SHP77 (cell line): ENCODE measurements around the gene OPCML.

Source experiments
- DNase-seq, 2 experiments: peaks; one replicate each; lab custom pipeline; 2025; lab: John Stamatoyannopoulos, UW

Gene OPCML

DNA sequence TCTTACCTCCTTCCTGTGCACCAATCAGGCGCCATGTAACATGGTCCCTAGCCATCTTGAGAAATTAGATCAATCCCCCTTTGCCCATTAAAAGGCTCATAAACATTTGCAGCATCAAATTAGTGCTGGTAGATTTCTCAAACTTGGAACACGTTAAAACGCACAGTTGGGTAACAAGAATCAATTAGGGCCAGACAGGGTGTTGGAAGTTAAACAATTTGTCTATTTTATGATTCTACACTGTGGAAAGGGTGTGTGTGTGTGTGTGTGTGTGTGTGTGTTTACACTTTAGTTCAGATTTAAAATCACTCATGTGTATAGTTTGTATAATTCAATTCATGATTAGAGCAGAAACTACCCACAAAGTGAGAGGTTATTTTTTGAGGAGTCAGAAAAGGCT lies 682.0 kb downstream of the OPCML start:
- DNase-seq, result no peak

GRCh38 chr11:132848336-132848735 lies 684.0 kb downstream of the OPCML start:
- no peak for DNase-seq

DNA sequence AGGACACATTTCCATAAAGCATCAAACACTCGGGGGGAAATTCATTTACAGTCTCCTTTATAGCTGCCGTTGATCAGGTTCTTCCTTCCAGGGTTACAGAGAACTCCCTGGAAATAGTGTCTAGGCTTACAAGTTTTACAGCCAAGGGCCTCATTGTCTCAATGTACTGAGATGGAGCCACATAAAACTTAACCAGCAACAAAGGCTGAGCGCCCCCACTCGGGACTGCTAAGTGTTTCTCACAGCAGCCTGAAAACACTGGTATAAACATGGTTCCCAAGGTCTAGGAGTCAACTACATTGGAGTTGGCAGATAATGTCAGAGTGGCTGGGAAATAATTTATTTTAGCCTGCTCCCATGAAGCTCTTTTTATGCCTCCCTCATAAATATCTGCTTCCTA lies 686.2 kb downstream of the OPCML start:
- no peak for DNase-seq

DNA sequence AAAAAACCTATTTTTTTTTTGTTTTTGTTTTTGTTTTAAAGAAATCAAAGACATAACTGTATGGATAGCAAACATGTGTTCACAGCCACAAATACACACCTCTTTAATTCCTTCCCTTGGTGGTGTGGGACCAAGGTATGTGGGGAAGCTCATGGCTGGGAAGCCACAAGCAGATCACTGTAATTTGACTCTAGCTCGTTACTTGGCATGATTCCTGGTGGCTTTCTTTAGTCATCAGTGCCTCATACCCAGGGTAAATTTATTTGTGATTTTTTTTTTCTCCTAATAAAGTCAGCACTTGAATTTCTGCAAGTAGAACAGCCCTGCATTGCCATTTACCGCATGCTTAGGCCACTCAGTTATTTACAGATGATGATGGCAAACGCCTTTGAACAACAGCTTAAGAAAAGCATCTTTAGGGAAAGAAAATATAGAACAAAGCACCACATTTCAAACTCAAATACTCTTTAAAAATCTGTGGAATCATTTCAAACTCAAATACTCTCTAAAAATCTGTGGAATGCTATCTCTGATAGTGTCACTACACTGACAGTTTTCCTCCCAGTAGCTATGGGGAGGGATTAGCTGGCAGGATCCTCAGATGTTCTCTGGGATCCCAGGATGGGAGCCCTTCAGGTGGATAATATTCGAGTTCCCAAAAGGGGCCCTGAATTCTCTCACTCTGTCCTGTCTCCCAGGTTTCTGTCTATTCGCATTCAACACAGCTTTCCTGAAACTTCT lies 687.2 kb downstream of the OPCML start:
- DNase-seq, result no peak

DNA sequence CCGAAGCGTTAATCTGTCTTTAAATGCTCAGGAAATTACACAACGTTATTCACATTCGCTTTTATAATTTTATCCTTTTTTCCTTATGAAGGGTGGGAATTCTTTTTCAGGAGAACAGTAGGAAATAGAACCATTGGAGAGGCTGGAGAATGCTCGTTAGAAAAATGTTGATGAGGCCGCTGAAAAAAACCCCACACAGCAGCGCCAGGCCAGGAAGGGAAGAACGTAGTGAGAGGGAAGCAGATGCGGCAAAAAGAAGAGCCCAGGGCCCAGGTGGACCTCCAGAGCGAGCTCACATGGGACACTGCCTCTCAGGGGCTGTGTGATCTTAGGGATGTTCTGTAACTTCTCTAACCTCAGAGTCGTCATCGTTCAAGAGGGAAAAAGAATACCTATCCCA lies 691.6 kb downstream of the OPCML start:
- no peak for DNase-seq

- DNase-seq, result no peak
Observed at GRCh38 chr11:132840191-132840590, 692.1 kb downstream of the OPCML start.

GRCh38 chr11:132839236-132839945 lies 692.9 kb downstream of the OPCML start:
- no peak for DNase-seq

DNA sequence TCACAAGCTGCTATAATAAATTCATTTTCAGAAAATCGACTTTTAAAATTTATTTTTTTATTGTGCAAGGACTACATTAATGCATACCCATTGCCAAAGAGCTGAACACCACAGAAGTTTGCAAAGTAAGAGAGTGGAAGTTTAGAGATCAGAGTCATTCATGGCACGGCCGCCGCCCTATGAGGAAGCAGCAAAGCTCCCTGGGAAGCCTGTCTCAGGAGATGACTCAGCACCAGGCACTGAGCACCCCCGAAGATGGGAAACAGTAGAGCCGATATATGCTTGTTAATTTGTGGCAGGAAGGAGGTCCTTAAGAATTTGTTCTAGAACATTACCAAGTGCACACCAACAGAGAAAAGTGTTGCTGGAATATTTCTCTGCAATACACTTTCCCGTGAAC lies 693.7 kb downstream of the OPCML start:
- no peak for DNase-seq

- DNase-seq, result no peak
Observed at GRCh38 chr11:132831272-132831671, 701.0 kb downstream of the OPCML start.

DNA sequence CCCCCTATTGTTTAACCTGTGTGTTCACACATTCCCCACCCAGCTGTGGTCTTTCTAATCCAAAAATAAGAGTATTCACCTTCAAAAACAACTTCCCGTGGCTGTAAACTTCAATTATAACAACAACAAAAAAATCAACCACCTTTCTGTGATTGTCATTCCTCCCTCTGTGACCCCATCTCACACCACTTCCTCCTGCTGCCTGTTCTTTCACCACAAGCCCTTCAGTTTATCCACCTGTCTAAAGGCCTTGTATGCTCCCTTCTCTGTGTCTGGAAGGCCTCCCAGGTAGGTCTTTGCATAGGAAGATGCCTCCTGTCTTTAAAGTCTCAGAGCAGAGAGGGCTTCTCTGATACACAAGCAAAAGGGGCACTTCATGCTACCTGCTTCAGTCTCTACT lies 707.7 kb downstream of the OPCML start:
- DNase-seq, result no peak

GRCh38 chr11:132822276-132822675 lies 710.0 kb downstream of the OPCML start:
- no peak for DNase-seq

- no peak for DNase-seq
Observed at GRCh38 chr11:132821499-132821898, 710.8 kb downstream of the OPCML start.

DNA sequence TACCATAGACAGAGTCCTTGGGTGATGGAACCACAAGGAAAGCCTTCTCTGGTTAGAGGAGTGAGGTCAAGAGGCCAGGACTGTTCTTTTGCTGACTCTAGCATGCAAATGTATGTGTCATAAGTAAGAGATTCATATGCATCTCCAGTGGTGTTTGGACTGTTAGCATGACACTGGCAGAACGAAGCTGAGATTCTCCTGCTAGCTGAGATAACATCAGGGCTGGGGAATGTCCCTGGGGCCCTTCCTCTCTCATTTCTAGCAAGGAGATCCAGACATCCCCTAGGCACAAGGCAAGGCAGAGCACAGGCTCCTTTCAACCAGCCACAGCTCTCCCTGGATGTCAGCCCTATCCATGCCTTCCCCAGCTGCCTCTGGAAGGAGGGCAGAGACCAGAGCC lies 711.3 kb downstream of the OPCML start:
- DNase-seq, result no peak

DNA sequence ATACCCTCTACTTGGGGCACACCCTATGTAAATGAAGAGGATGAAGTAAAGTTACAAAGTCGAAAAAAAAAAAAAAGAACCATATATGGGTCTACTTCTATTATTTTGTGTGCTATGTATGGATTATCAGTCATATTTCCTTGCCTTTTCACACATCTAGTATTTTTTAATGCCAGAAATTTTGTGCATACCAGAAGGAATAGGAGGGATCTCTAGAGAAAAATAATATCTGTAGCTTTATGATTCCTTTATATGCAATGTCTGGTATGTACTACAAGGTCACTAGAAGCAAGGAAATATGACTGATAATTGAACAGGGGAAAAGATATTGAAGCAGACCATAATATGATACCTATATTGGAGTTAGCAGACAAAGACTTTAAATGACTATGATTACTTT lies 713.4 kb downstream of the OPCML start:
- no peak for DNase-seq

GRCh38 chr11:132817387-132817786 lies 714.9 kb downstream of the OPCML start:
- DNase-seq, result no peak

GRCh38 chr11:132814410-132814809 lies 717.9 kb downstream of the OPCML start:
- DNase-seq, result no peak

DNA sequence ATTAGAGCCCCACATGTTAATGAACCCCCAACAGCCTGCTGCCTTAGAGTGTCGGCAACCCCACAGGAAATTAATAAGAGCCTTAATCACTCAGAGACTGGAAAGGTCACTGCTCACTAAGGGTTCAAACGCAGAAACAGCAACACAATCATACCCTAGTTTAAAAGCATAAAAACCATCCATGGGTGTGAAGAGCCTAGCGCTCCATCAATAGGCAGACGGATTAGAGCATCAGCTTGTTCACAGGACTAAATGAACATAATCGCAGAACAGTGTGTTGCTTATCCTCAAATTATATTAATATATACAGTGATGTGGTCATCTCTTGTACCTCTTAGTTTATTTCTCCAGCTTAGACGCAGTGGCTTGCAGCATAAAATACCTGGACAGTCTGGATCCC lies 720.7 kb downstream of the OPCML start:
- DNase-seq, result no peak

DNA sequence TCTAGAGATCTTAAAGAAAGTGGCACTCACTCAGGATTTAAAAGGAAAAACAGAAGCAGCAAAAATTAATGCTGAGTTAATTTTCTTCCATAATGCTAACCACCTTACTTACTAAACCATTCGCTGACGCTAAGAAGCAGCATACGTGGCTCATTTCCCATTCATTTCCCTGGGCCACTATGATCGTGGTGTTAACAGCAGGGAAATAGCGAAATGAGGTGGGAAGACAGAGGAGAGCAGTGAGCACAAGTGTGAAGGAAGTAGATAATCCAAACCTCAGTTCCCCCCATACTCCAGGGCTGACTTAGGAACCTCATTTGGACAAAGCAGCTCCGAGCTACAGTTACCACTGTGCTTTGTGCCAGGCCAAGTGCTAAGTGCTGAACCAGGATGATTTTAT lies 723.2 kb downstream of the OPCML start:
- no peak for DNase-seq

DNA sequence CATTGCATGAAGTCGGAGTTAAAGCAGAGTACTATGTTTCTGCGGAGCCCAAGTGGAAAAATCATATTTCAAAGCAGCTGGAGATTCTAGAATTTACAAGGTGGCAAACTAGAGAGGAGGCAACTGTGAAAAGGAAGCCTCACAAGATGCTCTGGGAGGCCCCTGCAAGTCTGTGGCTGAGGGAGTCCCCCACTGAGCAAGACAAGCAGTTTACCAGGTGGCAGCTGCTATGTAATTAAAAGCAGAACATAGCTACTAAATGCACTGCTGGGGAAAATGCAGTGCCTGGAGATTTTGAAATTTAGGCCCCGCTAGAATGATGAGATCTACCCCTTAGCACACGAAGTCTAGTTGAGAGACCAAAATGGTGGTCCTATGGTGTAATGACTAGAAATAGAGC lies 728.0 kb downstream of the OPCML start:
- DNase-seq, result no peak

GRCh38 chr11:132803436-132803835 lies 728.9 kb downstream of the OPCML start:
- no peak for DNase-seq

DNA sequence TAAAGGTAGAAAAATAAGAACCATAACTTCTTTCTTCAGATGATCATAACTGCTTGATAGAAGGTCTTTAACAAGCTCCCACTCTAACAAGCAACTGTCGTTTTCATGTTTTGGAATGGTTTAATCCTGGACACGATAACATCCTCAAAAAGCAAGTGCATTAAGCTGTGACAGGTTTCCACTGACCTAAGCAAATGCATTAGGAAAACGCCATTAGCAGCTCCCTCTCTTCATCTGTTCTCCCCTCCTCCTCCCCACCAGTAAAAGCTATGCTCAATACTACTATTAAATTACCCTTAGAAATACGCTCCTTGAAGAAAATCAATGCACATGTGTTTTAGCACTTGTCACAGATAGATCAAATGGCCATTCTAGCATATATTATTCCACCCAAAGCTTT lies 729.4 kb downstream of the OPCML start:
- DNase-seq, result no peak

DNA sequence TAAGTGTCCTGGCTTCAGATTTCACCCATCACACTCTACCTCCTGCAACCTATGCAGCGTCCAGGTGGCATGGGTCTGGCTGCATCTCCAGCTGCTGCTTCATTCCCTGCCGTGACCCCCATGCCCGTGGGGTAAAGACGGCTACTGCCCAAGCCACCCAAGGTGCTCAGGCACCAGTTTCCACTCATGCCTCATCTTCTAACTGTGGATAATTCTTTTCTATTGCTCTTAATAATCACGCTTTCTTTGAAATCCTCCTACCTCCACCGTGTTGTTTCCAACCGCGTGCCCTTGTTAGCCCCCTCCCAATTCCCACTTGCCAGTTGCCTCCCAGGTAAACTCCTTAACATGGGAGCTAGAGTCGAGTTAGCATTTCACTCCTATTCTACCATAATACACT lies 738.5 kb downstream of the OPCML start:
- no peak for DNase-seq

GRCh38 chr11:132792341-132793140 lies 739.8 kb downstream of the OPCML start:
- DNase-seq, result no peak
